CD14-positive monocyte (primary cell): ENCODE measurements around the gene GPR25. TPM values are rescaled to one million over a fixed set of nuclear protein-coding genes. Genes with fewer than 3 reads are reported as not detected.
"Not testable (repeated sequence)": the region's sequence is repeated elsewhere in the genome, so short reads cannot be mapped to it uniquely, and the experiment has no call there.

Experiments
- DNase-seq, 3 donors: peaks; one replicate each; pipeline ENCODE4 v3.0.0-alpha.2; 2011 to 2022
- H2AFZ ChIP-seq: 2 replicates; pipeline ENCODE4 v1.6.0; 2012; ENCODE audit warnings: mild to moderate bottlenecking, low read depth, low read length, inconsistent platforms; ENCODE audit not compliant: insufficient read depth, poor library complexity, severe bottlenecking
- H3K27ac ChIP-seq, 2 donors: 1 replicate in 1 of 2; 2 replicates in 1 of 2; pipeline ENCODE4 v1.5.1; 2012 to 2013; ENCODE audit warnings: low read length in 2 of 2, control low read depth in 1 of 2, inconsistent platforms in 1 of 2, low read depth in 1 of 2, mild to moderate bottlenecking in 1 of 2
- H3K27me3 ChIP-seq, 2 donors: one replicate each; pipeline versions ENCODE4 v1.6.0 to v1.6.1; 2011 to 2013; ENCODE audit warnings: low read length in 2 of 2; ENCODE audit not compliant: control insufficient read depth in 2 of 2, insufficient read depth in 2 of 2
- H3K36me3 ChIP-seq, 2 donors: replicated peaks in 1 of 2; 1 replicate in 1 of 2; 2 replicates in 1 of 2; pipeline versions ENCODE4 v1.5.1 to v1.6.1; 2012 to 2013; ENCODE audit warnings: low read length in 2 of 2, control low read depth in 1 of 2, inconsistent platforms in 1 of 2, mild to moderate bottlenecking in 1 of 2; ENCODE audit not compliant: insufficient read depth in 2 of 2, control insufficient read depth in 1 of 2
- H3K4me1 ChIP-seq, 2 donors: 1 replicate in 1 of 2; 2 replicates in 1 of 2; pipeline versions ENCODE4 v1.5.1 to v1.6.1; 2012 to 2013; ENCODE audit warnings: low read length in 2 of 2, control low read depth in 1 of 2, inconsistent platforms in 1 of 2, mild to moderate bottlenecking in 1 of 2, moderate library complexity in 1 of 2; ENCODE audit not compliant: insufficient read depth in 2 of 2, control insufficient read depth in 1 of 2
- H3K4me2 ChIP-seq: replicated peaks from 2 replicates; pipeline ENCODE3; 2012; ENCODE audit warnings: low read length, moderate library complexity, mild to moderate bottlenecking; ENCODE audit not compliant: poor library complexity, severe bottlenecking; ENCODE audit errors: extremely low read depth
- H3K4me3 ChIP-seq, 3 experiments: fragments of 200-600 bp in 1 of 3; sonication (generic) in 1 of 3; replicated peaks in 1 of 3; 1 replicate in 2 of 3; 2 replicates in 1 of 3; pipeline ENCODE4 v1.5.1; 2011 to 2013; ENCODE audit warnings: low read length in 3 of 3, mild to moderate bottlenecking in 3 of 3, control low read depth in 2 of 3, low read depth in 2 of 3, inconsistent platforms in 1 of 3, moderate library complexity in 1 of 3
- H3K79me2 ChIP-seq: 2 replicates; pipeline ENCODE4 v1.6.0; 2012; ENCODE audit warnings: mild to moderate bottlenecking, control low read depth, inconsistent platforms, low read length, moderate library complexity; ENCODE audit not compliant: insufficient read depth
- H3K9ac ChIP-seq: 2 replicates; pipeline ENCODE4 v1.6.0; 2017; ENCODE audit warnings: low read length, mild to moderate bottlenecking; ENCODE audit not compliant: insufficient read depth, poor library complexity, severe bottlenecking
- H3K9me3 ChIP-seq, 2 donors: replicated peaks in 1 of 2; 1 replicate in 1 of 2; 2 replicates in 1 of 2; pipeline versions ENCODE4 v1.5.1 to v1.6.1; 2012 to 2013; ENCODE audit warnings: low read length in 2 of 2, control low read depth in 1 of 2; ENCODE audit not compliant: control insufficient read depth in 1 of 2, insufficient read depth in 1 of 2
- H4K20me1 ChIP-seq: 2 replicates; pipeline ENCODE4 v1.6.0; 2012; ENCODE audit warnings: mild to moderate bottlenecking, low read length, control low read depth, moderate library complexity; ENCODE audit not compliant: insufficient read depth
- H3K27ac Mint-ChIP-seq, 7 donors: one replicate each; pipeline ENCODE4 v1.8.0; 2020; ENCODE audit warnings: mild to moderate bottlenecking in 7 of 7, mixed read lengths in 7 of 7, moderate library complexity in 6 of 7, inconsistent platforms in 2 of 7
- H3K27me3 Mint-ChIP-seq, 3 donors: one replicate each; pipeline ENCODE4 v1.8.0; 2021 to 2022; ENCODE audit warnings: low read depth in 3 of 3, mild to moderate bottlenecking in 3 of 3, mixed read lengths in 3 of 3, moderate library complexity in 3 of 3, inconsistent platforms in 1 of 3
- H3K36me3 Mint-ChIP-seq, 2 donors: one replicate each; pipeline ENCODE4 v1.8.0; 2020; ENCODE audit warnings: mixed read lengths in 2 of 2, inconsistent platforms in 1 of 2, mild to moderate bottlenecking in 1 of 2
- H3K4me1 Mint-ChIP-seq: one replicate; pipeline ENCODE4 v1.8.0; 2020; ENCODE audit warnings: mild to moderate bottlenecking, mixed read lengths
- H3K4me3 Mint-ChIP-seq, 2 donors: one replicate each; pipeline ENCODE4 v1.8.0; 2020; ENCODE audit warnings: mild to moderate bottlenecking in 2 of 2, mixed read lengths in 2 of 2, moderate library complexity in 1 of 2
- H3K9me3 Mint-ChIP-seq, 7 donors: one replicate each; pipeline ENCODE4 v1.8.0; 2020 to 2022; ENCODE audit warnings: mixed read lengths in 7 of 7, mild to moderate bottlenecking in 6 of 7, moderate library complexity in 6 of 7, inconsistent platforms in 2 of 7
- CTCF ChIP-seq: fragments of 200-600 bp; IDR thresholded peaks from one replicate; pipeline ENCODE4 v1.8.0; 2022; ENCODE audit warnings: antibody characterized with exemption, mild to moderate bottlenecking
- WGBS: methylation state at CpG from one replicate; pipeline ENCODE4 v1.1.5; 2013; ENCODE audit warnings: missing lambda C conversion rate; ENCODE audit not compliant: insufficient coverage; 5-methylcytosine and 5-hydroxymethylcytosine counted together
- intact Hi-C, 2 donors: fragments of 100-400 bp; cut with micrococcal nuclease; formaldehyde crosslinking; loops; one replicate each; pipeline versions ENCODE4 v1.15.0 to v1.15.1; 2023
- polyA plus RNA-seq, 3 donors: library from polyadenylated mRNA; depleted of rRNA in 1 of 3; unstranded in 2 of 3; stranded (reverse) in 1 of 3; fragments of 300-500 nt in 2 of 3; fragments of >200 nt in 1 of 3; fragmentation: Illumina TruSeq in 2 of 3; gene quantifications; 1 replicate in 2 of 3; 2 replicates in 1 of 3; pipeline ENCODE4 v1.2.3, GENCODE V29; 2012 to 2021

GPR25 gene
- polyA plus RNA-seq, 3 donors = 0.13 TPM; not detected in 2

GRCh38 chr1:200911361-200911760 lies 38.6 kb downstream of the GPR25 start:
- H2AFZ ChIP-seq = no peak overlapping the region
- intact Hi-C loops = no loop called here
- peaks cover 0 to 3% (median 0%) of the 10 kb centered on the region in 3 donors for H3K27me3 Mint-ChIP-seq
- no peaks in the 10 kb centered on the region for H3K36me3 Mint-ChIP-seq
- H3K27me3 ChIP-seq = no peaks in the 10 kb centered on the region
- H3K9me3 Mint-ChIP-seq = peaks cover 0 to 1% (median 0%) of the 10 kb centered on the region in 7 donors
- no peaks in the 10 kb centered on the region for H3K79me2 ChIP-seq
- no peak for TF ChIP-seq CTCF
- H3K9me3 ChIP-seq = no peaks in the 10 kb centered on the region
- peak overlapping the region in 2 of 7 donors; percentile 23 to 72 for H3K27ac Mint-ChIP-seq
- no peak overlapping the region for H3K4me3 ChIP-seq
- H3K36me3 ChIP-seq = no peaks in the 10 kb centered on the region
- H3K9ac ChIP-seq = no peak overlapping the region
- no peak overlapping the region for H3K4me2 ChIP-seq
- peaks cover 12 to 14% of the 10 kb centered on the region in 2 donors for H3K4me1 ChIP-seq
- H4K20me1 ChIP-seq = no peaks in the 10 kb centered on the region
- no peak overlapping the region for H3K27ac ChIP-seq
- H3K4me3 Mint-ChIP-seq = no peak overlapping the region
- 93% methylated on average over 22 of the region's 24 CpGs for WGBS
- DNase-seq = no peak
- peaks cover 20% of the 10 kb centered on the region for H3K4me1 Mint-ChIP-seq

- H3K4me3 ChIP-seq, H3K9ac ChIP-seq, H4K20me1 ChIP-seq, H3K27me3 ChIP-seq, DNase-seq, intact Hi-C loops, H3K27me3 Mint-ChIP-seq, H3K79me2 ChIP-seq, H3K36me3 Mint-ChIP-seq, H3K4me2 ChIP-seq, H3K27ac ChIP-seq, H2AFZ ChIP-seq, H3K9me3 ChIP-seq, H3K4me3 Mint-ChIP-seq, H3K36me3 ChIP-seq, H3K9me3 Mint-ChIP-seq: not testable (repeated sequence)
- Mint-ChIP-seq H3K27ac (peak overlapping the region in 1 of 7 donors; percentile 14), H3K4me1 (peaks cover 15% of the 10 kb centered on the region)
- WGBS = 92% methylated on average over 6 of the region's 21 CpGs
- H3K4me1 ChIP-seq = peaks cover 12 to 13% of the 10 kb centered on the region in 2 donors
These were observed 39.2 kb downstream of the GPR25 start for GRCh38 chr1:200911936-200912335.
